Fibroblast of mammary gland (primary cell): ENCODE results near the gene LRMDA.

Experiments
- DNase-seq: peaks from one replicate; pipeline ENCODE4 v3.0.0-alpha.2; 2010; ENCODE audit warnings: low read depth
- H3K4me3 ChIP-seq: 2 replicates; pipeline ENCODE4 v1.5.1; 2011; ENCODE audit warnings: low read depth, mild to moderate bottlenecking, low read length, moderate library complexity; ENCODE audit not compliant: control insufficient read depth
- CTCF ChIP-seq: conservative IDR thresholded peaks from 2 replicates; pipeline ENCODE4 v1.5.1; 2011; ENCODE audit warnings: low read depth, low read length, inconsistent platforms; ENCODE audit not compliant: control insufficient read depth, insufficient read depth

The LRMDA gene

GRCh38 chr10:76176166-76176550 is 744.7 kb downstream of the LRMDA start:
- no peak for DNase-seq
- no peak for TF ChIP-seq CTCF
- H3K4me3 ChIP-seq, result no peak overlapping the region

- no peak for DNase-seq
- TF ChIP-seq CTCF, result no peak
- H3K4me3 ChIP-seq, result no peak overlapping the region
Measured at GRCh38 chr10:76177936-76178335, 746.5 kb downstream of the LRMDA start.

DNA sequence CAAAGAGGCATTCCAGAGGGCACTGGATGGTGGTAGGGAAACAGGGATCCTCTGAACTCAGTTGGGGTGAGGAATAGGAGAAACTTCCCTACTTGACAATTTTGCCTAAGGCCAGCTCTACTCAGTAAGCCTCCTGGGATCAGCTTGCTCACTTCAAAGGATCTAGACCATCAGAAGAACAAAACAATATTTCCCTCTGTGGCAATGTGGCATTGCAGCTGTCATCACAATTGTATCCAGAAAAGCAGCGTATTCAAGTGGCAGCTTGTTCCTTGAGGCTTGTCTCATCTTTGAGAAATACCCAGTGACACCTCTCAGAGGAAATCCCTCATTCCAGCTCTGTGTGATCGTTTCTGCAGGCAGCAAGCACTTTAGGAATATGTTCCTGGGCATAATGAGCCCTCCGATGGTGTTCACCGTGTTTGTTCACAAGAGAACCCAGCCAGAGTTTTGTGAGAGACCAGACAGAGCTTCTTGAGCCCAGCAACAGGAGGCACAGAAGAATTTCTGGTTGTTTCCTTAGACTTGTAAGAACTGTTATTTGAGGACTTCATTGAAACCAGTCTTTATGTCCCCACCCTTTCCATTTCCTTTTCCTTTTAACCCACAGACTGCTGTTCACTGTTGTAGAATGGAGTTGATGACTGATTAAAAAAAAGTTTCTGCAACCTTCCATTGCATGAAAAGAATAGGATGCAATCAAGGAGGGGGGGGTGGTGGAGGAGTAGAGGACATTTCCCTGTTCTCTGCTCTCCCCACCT is 747.3 kb downstream of the LRMDA start:
- DNase-seq, result no peak
- H3K4me3 ChIP-seq, result no peak overlapping the region
- TF ChIP-seq CTCF, result no peak

- no peak overlapping the region for H3K4me3 ChIP-seq
- TF ChIP-seq CTCF, result no peak
- DNase-seq, result no peak
Measured at GRCh38 chr10:76179806-76180205, 748.4 kb downstream of the LRMDA start.

DNA sequence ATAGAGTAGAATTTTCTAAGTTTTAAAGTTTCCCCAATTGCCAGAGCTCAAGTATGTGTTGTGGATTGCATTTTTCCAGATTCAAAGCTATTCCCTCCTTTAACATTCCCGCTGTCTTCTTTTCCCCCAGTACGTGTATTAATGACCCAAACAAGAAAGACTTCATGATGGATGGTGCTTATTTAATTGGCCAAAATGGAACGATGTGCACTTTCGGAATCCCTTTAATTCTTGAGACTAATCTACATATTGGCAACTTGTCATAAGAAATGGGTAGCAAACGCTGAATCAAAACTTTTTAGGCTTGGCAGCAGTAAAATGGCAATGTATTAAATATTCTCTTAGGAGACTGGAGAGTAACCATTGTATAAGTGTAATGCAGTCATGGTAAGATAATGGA is 753.2 kb downstream of the LRMDA start:
- no peak for TF ChIP-seq CTCF

DNA sequence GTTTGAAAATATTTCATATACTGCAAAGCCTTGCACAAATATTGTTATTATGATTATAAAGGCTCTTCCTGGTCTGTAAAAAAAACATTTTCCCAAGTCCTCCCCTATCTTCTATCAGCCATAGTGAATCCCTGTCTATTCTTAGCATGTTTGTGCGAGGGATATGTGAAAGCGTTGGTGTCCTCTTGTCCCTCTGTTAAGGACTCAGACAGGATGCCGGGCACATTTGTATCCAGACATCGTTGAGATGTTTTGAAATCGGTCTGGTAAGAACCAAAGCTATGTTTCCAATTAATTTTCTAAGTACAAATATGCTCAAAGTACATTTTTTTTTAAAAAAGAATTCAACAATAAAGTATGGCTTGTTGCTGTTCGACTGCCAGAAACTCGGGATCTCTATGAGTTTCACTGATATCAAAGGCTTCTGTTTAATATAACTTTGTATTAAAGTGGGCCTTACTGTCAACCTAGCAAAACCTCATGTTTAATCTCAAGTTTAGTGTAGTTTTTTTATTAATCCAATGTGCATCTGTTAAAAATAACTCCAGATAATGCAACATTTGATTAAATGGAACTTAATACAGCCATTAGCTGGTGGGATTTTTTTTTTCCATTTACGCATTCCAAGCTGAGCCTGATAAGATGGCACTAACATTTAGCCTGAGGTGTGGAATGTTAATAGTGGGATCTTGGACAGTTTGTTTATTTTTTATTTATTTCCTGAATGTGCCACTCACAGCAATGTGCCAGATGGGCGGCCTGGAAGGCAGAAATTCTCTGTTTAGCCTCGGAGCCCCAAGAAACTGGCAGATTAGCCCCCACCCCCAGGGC is 754.3 kb downstream of the LRMDA start:
- no peak for DNase-seq
- TF ChIP-seq CTCF, result no peak
- H3K4me3 ChIP-seq, result no peak overlapping the region

More for the DNA sequence above, 753.2 kb downstream of the LRMDA start:
- H3K4me3 ChIP-seq, result no peak overlapping the region
- no peak for DNase-seq
